HEK293 (cell line): ENCODE measurements around the gene PPFIBP1.
A peak's percentile ranks its signal among the peaks of the same experiment; 100 is the strongest.
"Not testable (repeated sequence)": the region's sequence is repeated elsewhere in the genome, so short reads cannot be mapped to it uniquely, and the experiment has no call there.

Source experiments
- CTCF ChIA-PET: fragments of 350-600 bp; formaldehyde crosslinking; extraction: SDS; loops from one replicate; lab custom pipeline; 2021; ENCODE audit warnings: antibody characterized with exemption; lab: Yijun Ruan, JAX
- POLR2A ChIA-PET: fragments of 300-600 bp; formaldehyde crosslinking; extraction: SDS; loops from one replicate; lab custom pipeline; 2020; ENCODE audit warnings: antibody characterized with exemption, inconsistent platforms; lab: Yijun Ruan, JAX
- H3K27ac ChIP-seq: fragments of 200-500 bp; sonication (Bioruptor generic); 2 replicates; pipeline ENCODE4 v1.5.1; 2014; ENCODE audit warnings: low read depth, low read length, control low read depth, inconsistent platforms; ENCODE audit errors: extremely low read depth
- H3K36me3 ChIP-seq, 2 experiments: fragments of 200-500 bp in 1 of 2; sonication (Bioruptor generic) in 1 of 2; 1 replicate in 1 of 2; 2 replicates in 1 of 2; pipeline ENCODE4 v1.5.1; 2014 to 2017; ENCODE audit warnings: inconsistent platforms in 2 of 2, low read length in 2 of 2; ENCODE audit not compliant: control insufficient read depth in 2 of 2, insufficient read depth in 1 of 2
- H3K4me1 ChIP-seq: fragments of 200-500 bp; sonication (Bioruptor generic); 2 replicates; pipeline ENCODE4 v1.5.1; 2014; ENCODE audit warnings: mild to moderate bottlenecking, low read length, inconsistent platforms; ENCODE audit not compliant: control insufficient read depth, insufficient read depth
- H3K4me3 ChIP-seq: 2 replicates; pipeline ENCODE4 v1.5.1; 2011; ENCODE audit warnings: low read depth, mild to moderate bottlenecking, control low read depth, low read length, moderate library complexity
- H3K9me3 ChIP-seq: fragments of 200-500 bp; sonication (Bioruptor generic); 2 replicates; pipeline ENCODE4 v1.5.1; 2014; ENCODE audit warnings: low read depth, low read length, inconsistent platforms; ENCODE audit not compliant: control insufficient read depth, insufficient read depth
- AEBP2 ChIP-seq: fragments of 450-650 bp; formaldehyde crosslinking; IDR thresholded peaks from 2 replicates; pipeline ENCODE4 v1.5.1; 2016; ENCODE audit warnings: missing biosample characterization, missing genetic modification characterization, borderline replicate concordance
- ATF2 ChIP-seq: fragments of 450-650 bp; formaldehyde crosslinking; IDR thresholded peaks from 2 replicates; pipeline ENCODE4 v1.5.1; 2016; ENCODE audit warnings: missing biosample characterization, missing genetic modification characterization, low read depth
- EGR2 ChIP-seq: fragments of 450-650 bp; formaldehyde crosslinking; IDR thresholded peaks from 2 replicates; pipeline ENCODE4 v1.5.1; 2016; ENCODE audit warnings: low read depth, missing biosample characterization, missing genetic modification characterization
- KLF7 ChIP-seq: fragments of 450-650 bp; formaldehyde crosslinking; IDR thresholded peaks from 2 replicates; pipeline ENCODE4 v1.5.1; 2016; ENCODE audit warnings: missing biosample characterization, missing genetic modification characterization, borderline replicate concordance
- ZBTB21 ChIP-seq: fragments of 450-650 bp; formaldehyde crosslinking; IDR thresholded peaks from 2 replicates; pipeline ENCODE4 v1.5.1; 2017; ENCODE audit warnings: missing biosample characterization, missing genetic modification characterization
- ZFHX2 ChIP-seq: fragments of 450-650 bp; formaldehyde crosslinking; conservative IDR thresholded peaks from 2 replicates; pipeline ENCODE4 v1.5.1; 2016; ENCODE audit warnings: missing biosample characterization, missing genetic modification characterization
- ZIC2 ChIP-seq: fragments of 450-650 bp; formaldehyde crosslinking; IDR thresholded peaks from 2 replicates; pipeline ENCODE4 v1.5.1; 2016; ENCODE audit warnings: missing biosample characterization, missing genetic modification characterization
- ZNF140 ChIP-seq: fragments of 450-650 bp; formaldehyde crosslinking; IDR thresholded peaks from 2 replicates; pipeline ENCODE4 v1.5.1; 2016; ENCODE audit warnings: missing biosample characterization, missing genetic modification characterization
- ZNF366 ChIP-seq: fragments of 450-650 bp; formaldehyde crosslinking; conservative IDR thresholded peaks from 2 replicates; pipeline ENCODE4 v1.5.1; 2016; ENCODE audit warnings: missing biosample characterization, missing genetic modification characterization
- ZNF521 ChIP-seq: fragments of 450-650 bp; formaldehyde crosslinking; IDR thresholded peaks from 2 replicates; pipeline ENCODE4 v1.5.1; 2017; ENCODE audit warnings: missing biosample characterization, mild to moderate bottlenecking, missing genetic modification characterization
- ZNF596 ChIP-seq: fragments of 450-650 bp; IDR thresholded peaks from 2 replicates; pipeline ENCODE4 v1.5.0; 2018; ENCODE audit warnings: missing biosample characterization, mild to moderate bottlenecking, missing genetic modification characterization, moderate library complexity
- ZNF785 ChIP-seq: fragments of 450-650 bp; formaldehyde crosslinking; IDR thresholded peaks from 2 replicates; pipeline ENCODE4 v1.5.1; 2016; ENCODE audit warnings: missing biosample characterization, missing genetic modification characterization
- ZSCAN23 ChIP-seq: fragments of 450-650 bp; formaldehyde crosslinking; IDR thresholded peaks from 2 replicates; pipeline ENCODE4 v1.5.1; 2016; ENCODE audit warnings: missing biosample characterization, missing genetic modification characterization

The PPFIBP1 gene

GRCh38 chr12:27577688-27578087 lies 53.7 kb downstream of the PPFIBP1 start:
- H3K9me3 ChIP-seq = no peaks in the 10 kb centered on the region
- no peak for TF ChIP-seq ZBTB21 (tag by site-specific recombination)
- TF ChIP-seq ZNF366 (tag by site-specific recombination) = 0 out of 2 replicates have a peak, but pooled peaks have one; percentile 13
- no peak for TF ChIP-seq ZNF521
- peaks cover 12% of the 10 kb centered on the region for H3K4me1 ChIP-seq
- peaks cover 0 to 6% of the 10 kb centered on the region in 2 experiments; a peak in 1 of 3 replicates for H3K36me3 ChIP-seq
- H3K27ac ChIP-seq = no peak overlapping the region
- no peak overlapping the region for H3K4me3 ChIP-seq
- ChIA-PET POLR2A (no interaction called here), CTCF (no interaction called here)

- TF ChIP-seq KLF7 (tag by site-specific recombination) = no peak
- TF ChIP-seq ZSCAN23 (tag by site-specific recombination) = no peak
- no peak for TF ChIP-seq ZNF596 (tag by site-specific recombination)
- TF ChIP-seq ZNF140 = no peak
- TF ChIP-seq ZIC2 (tag by site-specific recombination) = no peak
- no peak for TF ChIP-seq AEBP2 (tag by site-specific recombination)
- POLR2A ChIA-PET = interaction anchor here (0.6 kb wide), 1 partner anchor 62 kb away, joined by 4 read pairs; no protein-coding TSS in a partner anchor
Measured at GRCh38 chr12:27578689-27579372, 54.8 kb downstream of the PPFIBP1 start.

GRCh38 chr12:27580561-27581330 lies 56.7 kb downstream of the PPFIBP1 start:
- Histone ChIP-seq H3K4me3 (no peak overlapping the region), H3K27ac (no peak overlapping the region), H3K36me3 (peaks cover 0 to 10% of the 10 kb centered on the region in 2 experiments; a peak in 1 of 3 replicates), H3K9me3 (no peaks in the 10 kb centered on the region), H3K4me1 (no peaks in the 10 kb centered on the region; the same call in 1 of the 2 replicates)
- TF ChIP-seq ZNF785 = no peak
- peak; percentile 65 for TF ChIP-seq ZFHX2 (tag by site-specific recombination)
- no peak for TF ChIP-seq ATF2 (tag by site-specific recombination)
- TF ChIP-seq EGR2 (tag by site-specific recombination) = peak; percentile 31; the same call in 1 of the 2 replicates
- POLR2A ChIA-PET = no interaction called here
- CTCF ChIA-PET = no interaction called here

More at GRCh38 chr12:27578689-27579372, 54.8 kb downstream of the PPFIBP1 start:
- H3K4me3 ChIP-seq = no peak overlapping the region
- H3K4me1 ChIP-seq = peaks cover 12% of the 10 kb centered on the region
- no peaks in the 10 kb centered on the region for H3K9me3 ChIP-seq
- CTCF ChIA-PET = interaction anchor here (0.6 kb wide), 1 partner anchor 66 kb away, joined by 4 read pairs; no protein-coding TSS in a partner anchor
- H3K27ac ChIP-seq = no peak overlapping the region
- H3K36me3 ChIP-seq = peaks cover 0 to 7% of the 10 kb centered on the region in 2 experiments; a peak in 1 of 3 replicates

- POLR2A ChIA-PET, H3K27ac ChIP-seq, H3K4me1 ChIP-seq, H3K9me3 ChIP-seq, H3K4me3 ChIP-seq, CTCF ChIA-PET: not testable (repeated sequence)
- H3K36me3 ChIP-seq = peaks cover 0 to 10% of the 10 kb centered on the region in 2 experiments; a peak in 1 of 3 replicates
Measured at GRCh38 chr12:27581331-27581671, 57.3 kb downstream of the PPFIBP1 start.
